GM19372 (cell line): ENCODE results near the gene NMT1.

Experiments used
- ATAC-seq: cut with Tn5 transposase; IDR thresholded peaks from one replicate; pipeline ENCODE4 v1.9.1; 2021; ENCODE audit warnings: mild to moderate bottlenecking, low read depth, moderate library complexity; ENCODE audit not compliant: unreplicated experiment

The NMT1 gene

DNA sequence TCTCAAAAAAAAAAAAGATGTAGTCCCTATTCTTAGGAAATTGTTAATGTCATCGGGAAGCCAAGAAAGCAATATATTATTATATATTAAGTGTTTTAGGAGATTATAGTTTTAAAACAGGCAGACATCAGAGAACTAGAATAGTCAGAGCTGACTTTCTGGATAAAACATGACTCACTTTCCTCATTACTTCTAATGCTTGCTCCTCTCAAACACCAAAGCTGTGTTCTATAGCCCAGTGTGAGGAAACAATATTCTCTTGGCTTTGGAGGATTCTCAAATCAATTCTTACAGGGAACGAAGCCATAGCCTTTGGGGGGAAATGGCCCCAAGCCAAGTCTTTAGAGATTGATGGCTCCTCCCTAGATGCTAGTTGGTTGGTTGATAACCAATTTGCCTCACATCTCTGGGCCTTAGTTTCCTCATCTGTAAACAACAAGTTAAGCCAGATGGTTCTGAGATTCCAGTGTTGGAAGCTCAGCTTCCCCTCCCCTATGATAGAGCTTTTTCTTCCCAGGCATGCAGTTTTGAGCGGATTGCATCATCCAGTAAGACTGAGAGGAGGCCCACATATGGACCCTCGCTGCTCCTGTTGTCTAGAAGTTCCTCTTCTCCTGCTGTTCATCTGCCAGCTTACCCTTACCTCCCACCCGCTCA lies 12.4 kb downstream of the NMT1 start:
- ATAC-seq: no peak

DNA sequence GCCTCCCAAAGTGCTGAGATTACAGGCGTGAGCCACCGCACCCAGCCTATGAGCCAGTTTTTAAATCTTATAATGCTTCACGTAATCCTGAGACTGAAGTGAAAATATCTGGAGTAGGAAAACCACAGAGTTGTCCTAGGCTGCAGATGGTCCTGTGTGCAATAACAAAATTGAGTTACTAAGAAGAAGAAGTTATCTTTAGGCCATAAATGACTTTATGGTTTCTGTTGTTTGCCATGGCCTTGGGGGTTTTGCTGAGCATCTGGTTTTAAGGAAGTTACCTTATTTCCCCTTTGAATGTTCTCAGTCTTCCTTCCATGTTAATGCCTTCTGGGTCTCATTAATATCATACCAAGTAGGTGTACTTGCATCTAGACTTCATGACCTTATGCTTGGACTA lies 16.5 kb downstream of the NMT1 start:
- no peak for ATAC-seq

DNA sequence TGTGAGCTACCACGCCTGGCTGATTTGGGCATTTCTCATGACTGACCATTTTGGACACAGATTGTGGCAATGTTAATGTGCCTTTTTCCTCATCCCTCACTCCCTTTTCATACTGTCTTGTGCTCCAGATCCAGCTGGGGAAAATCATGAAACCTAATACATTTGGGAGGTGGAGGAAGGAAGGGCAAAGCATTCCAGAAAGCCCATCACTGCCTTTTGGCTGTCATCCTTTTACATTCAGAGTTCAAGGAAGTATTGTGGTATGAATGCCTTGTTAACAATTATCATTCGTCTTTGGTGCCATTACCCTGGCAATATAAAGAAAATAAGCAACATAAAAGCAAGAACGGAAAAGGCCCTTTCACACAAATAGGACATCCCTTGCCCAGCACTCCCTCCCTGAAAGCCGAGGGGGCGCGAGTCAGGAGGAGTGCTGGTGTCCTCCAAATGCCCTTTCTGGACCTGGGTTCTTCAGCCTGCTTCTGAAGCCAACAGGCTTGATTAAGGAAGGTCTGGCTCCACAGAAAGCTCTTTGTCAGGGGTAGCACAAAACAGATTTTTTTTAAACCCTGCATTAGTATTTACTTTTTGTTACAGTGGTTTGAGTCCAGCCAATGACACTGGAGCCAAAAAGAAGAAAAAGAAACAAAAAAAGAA lies 20.1 kb downstream of the NMT1 start:
- no peak for ATAC-seq

DNA sequence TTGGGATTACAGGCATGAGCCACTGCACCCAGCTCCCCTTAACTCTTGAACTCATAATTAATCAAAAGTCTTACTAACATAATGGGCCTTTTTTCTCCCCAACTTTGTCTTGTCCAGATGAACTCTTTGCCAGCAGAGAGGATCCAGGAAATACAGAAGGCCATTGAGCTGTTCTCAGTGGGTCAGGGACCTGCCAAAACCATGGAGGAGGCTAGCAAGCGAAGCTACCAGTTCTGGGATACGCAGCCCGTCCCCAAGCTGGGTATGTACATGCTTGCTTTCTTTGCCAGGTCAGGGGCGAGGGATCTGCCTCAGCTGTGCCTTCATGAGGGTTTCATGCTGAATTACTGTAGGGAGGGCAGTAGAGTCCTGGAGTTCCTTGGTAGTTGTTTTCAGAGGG lies 25.3 kb downstream of the NMT1 start:
- no peak for ATAC-seq

DNA sequence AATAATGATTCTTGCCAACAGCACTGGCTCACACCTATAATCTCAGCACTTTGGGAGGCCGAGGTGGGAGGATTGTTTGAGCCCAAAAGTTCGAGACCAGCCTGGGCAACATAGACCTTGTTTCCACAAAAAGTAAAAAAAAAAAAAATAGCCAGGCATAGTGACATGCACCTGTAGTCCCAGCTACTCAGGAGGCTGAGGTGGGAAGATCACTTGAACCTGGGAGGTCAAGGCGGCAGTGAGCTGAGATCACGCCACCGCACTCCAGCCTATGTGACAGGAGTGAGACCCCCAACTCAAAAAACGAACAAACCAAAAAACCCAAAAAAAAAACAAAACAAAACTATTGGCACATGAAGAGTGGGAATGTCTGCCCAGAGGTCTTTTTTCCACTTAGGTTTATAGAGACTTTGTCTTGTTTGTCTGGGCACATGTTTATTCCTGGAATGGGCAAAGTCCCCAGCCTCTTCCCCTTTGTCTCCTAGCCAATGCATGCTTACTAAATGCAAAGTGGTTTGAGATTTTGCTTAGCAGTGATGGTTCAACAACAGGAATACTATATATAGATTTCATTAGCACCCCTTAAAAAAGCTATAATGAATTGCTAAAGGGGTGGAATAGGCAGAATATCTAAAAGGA lies 25.9 kb downstream of the NMT1 start:
- no peak for ATAC-seq

DNA sequence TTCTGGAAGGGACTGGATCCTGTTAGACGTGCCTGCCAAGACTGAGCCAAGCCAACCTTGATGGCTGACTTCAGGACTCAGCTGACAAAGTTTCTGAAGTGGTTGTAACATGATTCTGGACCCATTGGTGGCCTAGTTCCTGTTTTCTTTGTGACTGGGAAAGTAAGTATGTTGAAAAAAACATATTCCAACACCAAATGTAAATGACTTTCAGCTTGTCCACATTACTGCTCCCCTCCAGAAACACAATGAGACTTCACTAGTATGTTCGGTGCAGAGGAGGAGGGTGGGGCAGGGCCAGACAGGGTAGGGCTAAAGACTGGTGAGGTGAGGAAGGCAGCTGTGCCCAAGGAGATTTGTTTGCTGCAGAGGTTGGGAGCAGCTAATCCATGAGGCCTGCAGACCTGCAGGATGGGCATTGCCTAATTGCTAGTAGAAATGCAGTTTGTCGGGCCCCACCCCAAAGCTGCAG lies 26.4 kb downstream of the NMT1 start:
- no peak for ATAC-seq

DNA sequence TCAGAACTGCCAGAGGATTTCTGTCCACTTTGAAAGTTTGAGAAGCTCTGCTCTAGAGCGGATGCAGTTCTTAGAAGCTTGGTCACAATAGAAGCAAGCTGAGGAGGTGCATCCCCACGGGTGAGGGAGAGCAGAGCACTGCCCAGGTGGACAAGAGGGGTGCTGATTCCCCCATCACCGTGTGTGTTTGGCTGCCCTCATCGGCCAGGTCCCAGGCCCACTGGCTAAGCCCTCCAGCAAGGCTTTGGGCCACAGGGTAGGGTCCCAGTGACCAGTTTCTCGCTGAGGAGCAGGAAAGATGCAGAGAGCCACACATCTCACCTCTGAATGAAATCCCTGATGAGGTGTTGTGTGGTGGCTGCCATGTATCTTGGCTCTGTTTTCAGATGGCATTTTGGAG lies 26.9 kb downstream of the NMT1 start:
- ATAC-seq: no peak

DNA sequence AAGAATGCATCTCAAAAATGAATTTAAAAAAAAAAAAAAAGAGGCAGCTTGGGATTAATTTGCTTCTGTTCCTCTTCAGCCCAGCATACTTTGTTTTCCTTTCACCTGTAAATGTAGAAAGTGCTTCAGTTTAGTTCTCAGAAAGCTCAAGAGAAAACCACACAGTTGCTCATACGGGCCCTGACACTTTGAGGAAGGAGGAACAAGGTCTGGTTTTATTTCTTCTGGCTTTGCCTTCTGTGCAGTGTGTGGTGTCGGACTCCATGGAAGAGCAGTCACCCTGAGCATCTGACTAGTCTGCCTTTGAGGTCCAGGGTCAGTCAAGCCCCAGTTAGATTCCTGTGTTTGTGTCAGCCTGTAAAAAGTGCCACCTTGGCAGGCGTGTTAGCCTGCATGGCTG lies 27.6 kb downstream of the NMT1 start:
- no peak for ATAC-seq

DNA sequence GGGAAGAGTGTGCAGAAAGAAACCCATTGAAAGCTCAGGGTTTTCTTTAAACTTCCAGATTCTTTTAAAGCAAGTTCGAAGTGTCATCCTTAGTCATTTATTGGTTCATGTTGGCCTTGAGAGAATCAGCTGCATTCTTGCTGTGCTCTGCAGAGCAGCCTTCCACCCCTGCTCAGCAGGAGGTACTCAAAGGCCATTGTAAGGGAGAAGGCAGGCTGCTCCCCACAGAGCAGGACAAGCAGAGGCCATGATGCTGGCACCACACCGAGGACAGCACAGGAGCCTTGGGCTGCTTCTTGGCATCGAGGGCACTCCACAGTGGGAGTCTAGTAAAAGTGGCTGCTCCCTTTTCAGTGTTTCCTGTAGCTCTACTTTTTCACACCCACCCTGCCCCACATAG lies 29.6 kb downstream of the NMT1 start:
- ATAC-seq: no peak

DNA sequence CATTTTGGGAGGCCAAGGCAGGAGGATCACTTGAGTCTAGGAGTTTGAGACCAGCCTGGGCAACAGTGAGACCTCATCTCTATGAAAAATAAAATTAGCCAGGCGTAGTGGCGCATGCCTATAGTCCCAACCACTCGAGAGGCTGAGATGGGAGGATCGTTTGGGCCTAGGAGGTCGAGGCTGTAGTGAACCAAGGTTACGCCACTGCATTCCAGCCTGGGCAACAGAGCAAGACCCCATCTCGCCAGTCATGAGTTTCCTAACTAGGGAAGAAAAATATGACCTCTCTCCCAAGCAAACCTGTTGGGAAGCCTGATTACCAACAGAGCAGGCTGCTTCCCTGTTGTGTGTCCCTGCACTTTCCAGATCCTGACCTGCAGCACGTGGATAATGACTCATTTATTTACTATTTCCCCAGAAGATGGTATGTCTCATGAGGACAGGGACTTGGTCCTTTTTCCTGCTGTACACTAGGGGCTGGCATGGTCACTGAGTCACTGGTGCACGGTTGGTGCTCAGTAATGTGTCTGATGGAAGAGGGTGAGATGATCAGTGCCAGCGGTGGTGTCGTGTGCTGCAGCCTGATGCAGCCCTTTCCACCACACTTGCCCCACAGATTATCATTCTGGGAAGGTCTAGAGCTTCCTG lies 30.8 kb downstream of the NMT1 start:
- ATAC-seq: no peak

DNA sequence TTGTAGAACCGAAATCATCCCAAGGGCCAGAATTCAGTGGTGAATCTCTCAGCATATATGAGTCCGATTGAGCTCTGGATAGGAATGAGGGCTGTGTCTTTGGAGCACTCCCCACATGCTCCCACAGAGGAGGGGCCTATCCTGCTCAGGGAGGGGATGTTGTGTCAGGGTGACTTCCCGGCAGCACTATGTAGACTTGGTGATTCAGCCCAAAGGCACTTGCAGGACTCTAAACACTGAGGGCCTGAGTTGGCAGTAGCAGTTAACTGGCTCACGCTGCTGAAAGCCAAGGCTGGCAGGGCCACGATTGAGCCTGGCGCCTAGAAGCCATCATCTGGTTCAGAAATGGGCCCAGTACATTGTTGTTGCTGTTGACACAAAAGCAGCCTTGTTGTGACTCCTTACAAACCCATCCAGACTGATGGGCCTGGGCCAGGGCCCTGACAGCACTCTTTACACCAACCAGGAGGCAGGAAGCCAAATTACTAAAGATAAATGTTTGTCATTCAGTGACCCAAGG lies 31.9 kb downstream of the NMT1 start:
- ATAC-seq: no peak

DNA sequence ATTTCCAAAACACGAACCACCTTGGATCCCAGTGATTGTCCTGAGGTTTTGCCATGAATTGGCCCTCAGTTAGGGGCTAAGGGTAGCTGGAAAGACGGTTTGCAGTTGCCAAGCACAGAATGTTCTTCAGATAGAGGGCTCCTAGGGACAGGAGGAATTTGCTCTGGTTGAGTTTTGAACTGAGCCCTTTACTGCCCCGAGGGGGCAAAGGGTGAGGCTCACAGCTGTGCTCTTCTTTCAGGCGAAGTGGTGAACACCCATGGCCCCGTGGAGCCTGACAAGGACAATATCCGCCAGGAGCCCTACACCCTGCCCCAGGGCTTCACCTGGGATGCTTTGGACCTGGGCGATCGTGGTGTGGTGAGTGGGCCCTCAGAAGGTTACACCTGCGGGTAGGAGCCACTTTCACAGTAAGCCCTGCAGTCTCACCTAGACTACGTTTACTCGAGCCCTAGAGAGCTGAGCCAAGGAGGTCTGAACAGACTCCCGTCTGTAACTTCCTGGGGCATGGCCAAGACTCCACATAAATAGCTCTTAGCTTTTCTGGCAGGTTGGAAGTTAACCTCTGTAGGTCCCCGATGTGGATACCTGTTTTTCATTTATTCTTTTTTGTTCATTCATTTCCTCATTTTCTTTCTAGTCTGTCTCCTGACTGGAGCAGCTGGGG lies 32.5 kb downstream of the NMT1 start:
- ATAC-seq: no peak

DNA sequence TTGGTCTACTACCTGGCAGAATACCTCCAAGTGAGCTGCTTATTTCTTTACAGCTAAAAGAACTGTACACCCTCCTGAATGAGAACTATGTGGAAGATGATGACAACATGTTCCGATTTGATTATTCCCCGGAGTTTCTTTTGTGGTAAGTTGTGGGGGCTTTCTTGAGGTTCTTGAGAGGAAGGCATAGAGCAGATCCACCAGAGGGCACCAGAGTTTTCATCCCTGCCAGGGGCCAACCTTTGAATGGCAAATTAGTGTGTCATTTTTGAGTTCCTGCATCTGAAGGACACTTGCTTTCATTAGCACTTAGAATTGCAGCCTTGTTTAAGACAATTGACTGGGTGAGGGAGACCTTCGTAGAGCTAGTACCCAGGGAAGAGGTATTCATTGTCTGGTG lies 35.0 kb downstream of the NMT1 start:
- ATAC-seq: no peak

DNA sequence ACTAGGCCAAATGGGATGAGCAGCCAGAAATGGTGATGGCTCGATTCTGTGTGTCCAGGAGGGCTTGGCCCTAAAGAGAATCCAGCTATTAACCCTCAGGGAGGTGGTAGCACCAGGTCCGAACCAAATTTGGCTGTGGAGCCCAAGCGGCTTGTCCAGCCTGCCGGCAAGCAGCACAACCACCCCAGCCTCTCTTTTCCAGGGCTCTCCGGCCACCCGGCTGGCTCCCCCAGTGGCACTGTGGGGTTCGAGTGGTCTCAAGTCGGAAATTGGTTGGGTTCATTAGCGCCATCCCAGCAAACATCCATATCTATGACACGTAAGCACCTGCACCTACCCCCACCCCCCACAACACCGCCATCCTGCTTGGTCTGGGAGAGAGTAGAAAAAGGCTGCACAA lies 35.8 kb downstream of the NMT1 start:
- no peak for ATAC-seq

DNA sequence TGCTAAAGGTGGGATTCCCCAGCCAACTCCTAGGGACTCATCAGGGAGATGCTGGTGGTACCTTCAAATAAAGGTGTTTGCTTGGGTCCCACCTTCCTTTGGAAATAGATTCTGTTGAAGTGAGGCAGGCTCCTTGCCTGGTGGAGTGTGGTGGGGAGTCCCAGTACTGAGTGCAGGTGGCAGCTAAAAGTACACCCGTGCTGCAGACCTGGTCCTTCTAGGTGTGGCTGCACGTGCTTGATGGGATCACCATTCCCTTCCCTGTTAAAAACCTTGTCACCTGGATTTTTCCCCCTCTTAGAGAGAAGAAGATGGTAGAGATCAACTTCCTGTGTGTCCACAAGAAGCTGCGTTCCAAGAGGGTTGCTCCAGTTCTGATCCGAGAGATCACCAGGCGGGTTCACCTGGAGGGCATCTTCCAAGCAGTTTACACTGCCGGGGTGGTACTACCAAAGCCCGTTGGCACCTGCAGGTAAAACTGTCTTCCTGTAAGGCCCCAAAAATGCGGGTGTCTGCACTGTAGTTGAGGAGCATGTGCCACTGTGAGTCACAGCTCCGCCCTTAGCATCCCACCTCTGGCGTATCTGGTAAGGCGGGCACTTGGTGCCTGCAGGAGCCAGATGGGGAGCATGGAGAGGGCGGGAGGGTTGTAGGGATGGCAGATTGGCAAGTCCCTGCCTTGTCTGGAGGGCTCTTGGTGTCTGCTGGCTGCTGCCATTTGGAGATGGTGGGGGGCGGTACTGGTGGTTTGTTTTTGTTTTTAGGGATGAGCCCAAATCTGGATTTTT lies 37.2 kb downstream of the NMT1 start:
- no peak for ATAC-seq

DNA sequence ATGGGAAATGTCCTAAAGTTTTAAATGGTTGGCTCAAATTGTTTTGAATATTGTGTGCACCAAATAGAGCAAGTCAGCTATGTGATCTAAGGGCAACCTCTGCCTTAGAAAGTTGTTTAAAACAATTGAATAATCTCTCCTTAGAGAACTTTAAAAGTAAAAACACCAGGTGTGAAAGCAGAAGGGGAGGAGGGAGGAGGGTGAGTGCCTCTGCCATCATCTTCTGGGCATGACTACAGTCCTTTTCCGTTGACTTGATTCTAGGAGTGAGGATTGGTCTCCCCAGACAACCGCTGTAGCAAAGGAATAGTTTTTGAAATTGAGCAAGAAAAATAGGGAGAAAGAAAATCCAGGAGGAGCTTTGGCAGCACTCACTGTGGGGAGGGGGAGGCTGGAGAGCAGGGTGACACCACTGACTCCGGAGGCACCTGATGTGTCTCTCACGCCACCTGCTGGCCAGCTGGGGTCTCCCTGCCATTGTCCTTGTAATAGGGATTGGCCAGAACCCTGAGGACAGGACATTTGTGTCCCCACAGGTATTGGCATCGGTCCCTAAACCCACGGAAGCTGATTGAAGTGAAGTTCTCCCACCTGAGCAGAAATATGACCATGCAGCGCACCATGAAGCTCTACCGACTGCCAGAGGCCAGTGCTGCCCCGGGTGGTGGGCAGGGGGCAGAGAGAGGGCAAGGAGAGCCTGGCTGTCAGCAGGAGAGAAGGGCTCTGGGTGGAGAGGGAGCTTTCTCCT lies 37.9 kb downstream of the NMT1 start:
- ATAC-seq: no peak

DNA sequence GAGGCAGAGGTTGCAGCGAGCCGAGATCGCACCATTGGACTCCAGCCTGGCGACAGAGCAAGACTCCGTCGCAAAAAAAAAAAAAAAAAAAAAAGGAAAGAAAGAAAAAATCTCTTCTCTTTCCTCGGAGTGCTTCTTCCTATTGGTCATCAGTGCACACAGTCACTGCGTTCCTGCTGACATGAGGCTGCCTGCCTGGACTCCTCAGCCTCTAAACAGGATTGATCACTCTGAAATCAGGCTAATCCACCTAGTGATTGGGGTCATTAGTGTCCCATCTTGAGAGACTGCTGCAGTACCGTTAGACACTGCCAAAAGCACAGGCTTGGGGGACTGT lies 40.4 kb downstream of the NMT1 start:
- no peak for ATAC-seq

DNA sequence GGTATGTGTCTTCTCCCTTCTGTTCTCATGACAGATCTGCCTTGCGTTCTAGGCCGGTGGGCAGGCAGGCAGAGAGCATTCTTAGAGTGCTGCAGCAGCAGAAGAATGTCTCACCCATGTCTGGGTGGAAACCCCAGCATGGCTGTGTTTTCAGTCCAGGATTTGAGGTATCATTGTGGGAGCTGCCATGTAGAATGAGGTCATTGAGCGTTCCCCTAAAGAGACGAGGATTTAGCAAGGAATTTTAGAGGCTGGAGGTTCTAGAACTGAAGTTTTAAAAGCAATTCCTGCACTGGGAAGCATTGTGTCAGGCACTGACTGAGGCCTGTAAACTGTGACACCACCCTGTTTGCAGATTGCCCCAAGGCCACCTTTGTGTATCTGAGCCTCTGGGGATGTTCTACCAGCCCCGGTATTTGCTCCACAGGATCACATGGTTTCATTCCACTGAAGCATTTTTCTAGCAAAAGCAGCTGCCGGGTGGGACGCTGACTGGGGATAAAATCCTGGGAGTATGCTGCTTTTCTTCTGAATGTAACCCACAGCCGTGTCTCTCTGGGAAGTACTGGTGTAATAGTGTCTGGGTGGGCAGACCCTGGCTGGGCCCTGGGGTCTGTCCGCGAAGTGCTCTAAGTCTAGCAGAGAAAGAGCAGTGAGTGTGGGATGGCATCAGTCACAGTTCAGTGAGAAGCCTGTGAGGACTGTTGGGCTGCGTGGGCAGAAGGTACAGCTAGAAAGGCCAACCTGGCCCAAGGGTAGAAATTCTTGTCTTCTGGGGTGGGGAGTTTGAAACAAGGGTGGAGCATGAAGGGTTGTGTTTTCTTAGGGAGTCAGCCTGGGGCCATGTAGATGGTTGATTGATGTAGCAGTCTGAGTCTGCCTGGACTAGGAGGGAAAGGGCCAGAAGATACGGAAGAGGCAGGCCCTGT lies 41.0 kb downstream of the NMT1 start:
- ATAC-seq: no peak
